ENCODE measurements around the gene VWA7. TPM values are rescaled to one million over a fixed set of nuclear protein-coding genes. Genes with fewer than 3 reads are reported as not detected.

The VWA7 gene
- polyA plus RNA-seq, 3 donors, result 7.3 to 13.9 (median 8.5) TPM

GRCh38 chr6:31764198-31764597 is 12.9 kb downstream of the VWA7 start:
- DNase-seq (ENCODE audit: extremely low read depth in 1 of 11, low read depth in 9 of 11, low spot score in 4 of 11), result no peak

- peak in 3 of 11 donors; percentile 15 to 44 (median 18) for DNase-seq (ENCODE audit: extremely low read depth in 1 of 11, low read depth in 9 of 11, low spot score in 4 of 11)
Measured at GRCh38 chr6:31763619-31763940, 13.5 kb downstream of the VWA7 start.

GRCh38 chr6:31762878-31763618 is 14.1 kb downstream of the VWA7 start:
- DNase-seq (ENCODE audit: extremely low read depth in 1 of 11, low read depth in 9 of 11, low spot score in 4 of 11), result no peak

- DNase-seq (ENCODE audit: extremely low read depth in 1 of 11, low read depth in 9 of 11, low spot score in 4 of 11), result no peak
Measured at GRCh38 chr6:31762356-31762755, 14.8 kb downstream of the VWA7 start, which contains the start of gene SAPCD1. Gene SAPCD1 (plus strand): TSS chr6:31762656. CDS start chr6:31763055, 399 bp downstream.

- DNase-seq (ENCODE audit: extremely low read depth in 1 of 11, low read depth in 9 of 11, low spot score in 4 of 11), result no peak
Measured at GRCh38 chr6:31761343-31761742, 15.8 kb downstream of the VWA7 start.

GRCh38 chr6:31760790-31761189 is 16.3 kb downstream of the VWA7 start:
- no peak for DNase-seq (ENCODE audit: extremely low read depth in 1 of 11, low read depth in 9 of 11, low spot score in 4 of 11)

GRCh38 chr6:31758281-31758680 is 18.8 kb downstream of the VWA7 start:
- no peak for DNase-seq (ENCODE audit: extremely low read depth in 1 of 11, low read depth in 9 of 11, low spot score in 4 of 11)

GRCh38 chr6:31752739-31753319 is 24.3 kb downstream of the VWA7 start:
- no peak for DNase-seq (ENCODE audit: extremely low read depth in 1 of 11, low read depth in 9 of 11, low spot score in 4 of 11)

GRCh38 chr6:31750411-31751022 is 26.6 kb downstream of the VWA7 start:
- no peak for DNase-seq (ENCODE audit: extremely low read depth in 1 of 11, low read depth in 9 of 11, low spot score in 4 of 11)

- DNase-seq (ENCODE audit: extremely low read depth in 1 of 11, low read depth in 9 of 11, low spot score in 4 of 11), result no peak
Measured at GRCh38 chr6:31749301-31750036, 27.7 kb downstream of the VWA7 start.

- DNase-seq (ENCODE audit: extremely low read depth in 1 of 11, low read depth in 9 of 11, low spot score in 4 of 11), result no peak
Measured at GRCh38 chr6:31744422-31744821, 32.7 kb downstream of the VWA7 start.

GRCh38 chr6:31742894-31743293 is 34.2 kb downstream of the VWA7 start:
- no peak for DNase-seq (ENCODE audit: extremely low read depth in 1 of 11, low read depth in 9 of 11, low spot score in 4 of 11)

- no peak for DNase-seq (ENCODE audit: extremely low read depth in 1 of 11, low read depth in 9 of 11, low spot score in 4 of 11)
Measured at GRCh38 chr6:31741815-31742214, 35.3 kb downstream of the VWA7 start.

GRCh38 chr6:31740397-31741223 is 36.5 kb downstream of the VWA7 start:
- DNase-seq (ENCODE audit: extremely low read depth in 1 of 11, low read depth in 9 of 11, low spot score in 4 of 11), result no peak

GRCh38 chr6:31739639-31740396 is 37.3 kb downstream of the VWA7 start, which contains the start of gene MSH5:
Gene MSH5 (plus strand): TSS chr6:31740005. CDS start chr6:31740467, 462 bp downstream.
- DNase-seq (ENCODE audit: extremely low read depth in 1 of 11, low read depth in 9 of 11, low spot score in 4 of 11), result peak; percentile 98 to 100 (median 99)

GRCh38 chr6:31737991-31738979 is 38.8 kb downstream of the VWA7 start:
- DNase-seq (ENCODE audit: extremely low read depth in 1 of 11, low read depth in 9 of 11, low spot score in 4 of 11), result peak in 5 of 11 donors; percentile 59 to 86 (median 79)
